A673 (cell line): ENCODE results near the gene SLC5A2.

Source experiments
- CTCF ChIP-seq: fragments of 300-800, 200-600 bp; sonication (generic); conservative IDR thresholded peaks from 2 replicates; pipeline ENCODE4 v1.5.1; 2017; ENCODE audit warnings: low read depth, mild to moderate bottlenecking, antibody characterized with exemption, low read length, moderate library complexity, mixed read lengths
- EZH2 ChIP-seq: fragments of 200-600 bp; sonication (generic); IDR thresholded peaks from 2 replicates; pipeline ENCODE4 v1.6.1; 2017; ENCODE audit warnings: borderline replicate concordance, low read depth, mild to moderate bottlenecking, mixed read lengths, antibody characterized with exemption, low read length; ENCODE audit not compliant: poor library complexity, severe bottlenecking

GRCh38 chr16:31529108-31529936, 46.4 kb downstream of the SLC5A2 start:
- TF ChIP-seq EZH2 (no peak), CTCF (no peak)
